Stimulated activated effector memory CD8-positive, alpha-beta T cell treated with anti-CD3 and anti-CD28 coated beads, Interleukin-12 subunit alpha, Interleukin-12 subunit beta, amount 100 ng/mL, for 72 hours (primary cell): Measurements from ENCODE around the gene AUTS2.

ENCODE experiments used
- ATAC-seq: fragments of 150-1000 bp; cut with Tn5 transposase; 2 replicates; pipeline ENCODE4 v1.10.0; 2021
- DNase-seq, 2 donors: peaks; one replicate each; pipeline ENCODE4 v3.0.0; 2021 to 2022; ENCODE audit warnings: low spot score in 2 of 2
- H3K27ac Mint-ChIP-seq: one replicate; pipeline ENCODE4 v1.8.0; 2022; ENCODE audit warnings: mild to moderate bottlenecking, mixed read lengths
- H3K36me3 Mint-ChIP-seq: one replicate; pipeline ENCODE4 v1.8.0; 2022; ENCODE audit warnings: mild to moderate bottlenecking, mixed read lengths
- H3K4me1 Mint-ChIP-seq: one replicate; pipeline ENCODE4 v1.8.0; 2022; ENCODE audit warnings: mixed read lengths
- H3K4me3 Mint-ChIP-seq: one replicate; pipeline ENCODE4 v1.8.0; 2022; ENCODE audit warnings: mild to moderate bottlenecking, mixed read lengths
- H3K9me3 Mint-ChIP-seq: one replicate; pipeline ENCODE4 v1.8.0; 2022; ENCODE audit warnings: mixed read lengths

Gene AUTS2

DNA sequence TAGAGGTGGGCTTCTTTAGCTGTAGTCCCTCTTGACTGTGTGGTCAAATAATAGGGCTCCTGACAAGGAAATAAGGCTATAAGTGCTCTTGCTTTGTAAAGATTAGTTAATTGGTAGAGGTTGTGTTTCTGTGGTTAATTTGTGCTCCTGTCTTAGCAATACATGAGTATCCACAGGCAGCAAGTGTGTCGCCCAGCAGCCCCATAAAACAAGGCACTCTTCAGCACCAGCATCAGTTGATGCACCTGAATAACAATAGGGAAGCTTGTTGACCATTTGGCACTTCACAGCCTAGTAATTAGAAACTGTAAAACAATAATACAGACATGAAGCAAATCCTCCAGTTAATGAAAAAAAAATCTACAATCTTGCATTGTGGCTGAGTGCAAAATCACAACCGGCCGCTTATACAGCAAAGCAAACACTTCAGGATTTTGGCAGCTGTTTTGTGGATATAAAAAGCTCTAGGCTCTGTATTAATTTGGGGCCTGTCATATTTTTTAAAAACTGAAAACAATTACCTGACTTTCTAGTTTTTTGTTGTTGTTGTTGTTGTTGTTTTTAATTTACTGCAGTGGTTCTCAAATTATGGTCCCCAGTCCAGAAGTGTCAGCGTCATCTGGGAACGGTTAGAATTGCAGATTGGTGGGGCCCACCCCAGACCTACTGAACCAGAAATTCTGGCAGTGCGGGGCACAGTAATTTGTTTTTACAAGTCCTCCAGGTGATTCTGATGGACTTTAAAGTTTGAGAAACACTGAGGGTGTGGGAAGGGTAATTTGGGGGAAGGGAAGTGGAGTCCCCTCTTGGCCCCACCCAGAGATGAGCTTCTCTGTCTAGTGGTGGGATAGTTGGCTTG lies 56.8 kb downstream of the AUTS2 start:
- DNase-seq: no peak
- Mint-ChIP-seq H3K27ac (no peak overlapping the region), H3K36me3 (no peaks in the 10 kb centered on the region), H3K4me3 (no peak overlapping the region), H3K9me3 (no peaks in the 10 kb centered on the region), H3K4me1 (peaks cover 16% of the 10 kb centered on the region)
- no peak for ATAC-seq

DNA sequence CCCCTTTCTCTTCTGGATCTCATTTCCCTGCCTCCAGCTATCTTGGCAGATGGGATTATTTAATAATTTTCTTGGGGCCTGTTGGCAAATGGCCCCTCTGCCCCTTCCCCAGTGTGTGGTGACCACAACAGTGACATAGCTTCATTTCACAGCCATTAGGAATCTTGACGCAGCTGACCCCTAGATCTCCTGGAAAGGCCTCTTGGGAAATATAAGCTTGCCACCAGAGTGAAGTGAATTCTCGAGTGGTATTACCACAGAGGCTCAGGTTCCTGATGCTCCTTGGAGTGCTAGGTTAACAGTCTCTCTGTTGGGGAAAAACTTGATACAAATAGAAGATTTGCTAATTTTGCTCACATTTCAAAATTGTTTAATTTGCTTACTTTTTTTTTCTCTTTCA lies 57.8 kb downstream of the AUTS2 start:
- H3K9me3 Mint-ChIP-seq: no peaks in the 10 kb centered on the region
- H3K4me3 Mint-ChIP-seq: no peak overlapping the region
- ATAC-seq (no peak), DNase-seq (no peak)
- peaks cover 10% of the 10 kb centered on the region for H3K4me1 Mint-ChIP-seq
- H3K36me3 Mint-ChIP-seq: no peaks in the 10 kb centered on the region
- no peak overlapping the region for H3K27ac Mint-ChIP-seq

DNA sequence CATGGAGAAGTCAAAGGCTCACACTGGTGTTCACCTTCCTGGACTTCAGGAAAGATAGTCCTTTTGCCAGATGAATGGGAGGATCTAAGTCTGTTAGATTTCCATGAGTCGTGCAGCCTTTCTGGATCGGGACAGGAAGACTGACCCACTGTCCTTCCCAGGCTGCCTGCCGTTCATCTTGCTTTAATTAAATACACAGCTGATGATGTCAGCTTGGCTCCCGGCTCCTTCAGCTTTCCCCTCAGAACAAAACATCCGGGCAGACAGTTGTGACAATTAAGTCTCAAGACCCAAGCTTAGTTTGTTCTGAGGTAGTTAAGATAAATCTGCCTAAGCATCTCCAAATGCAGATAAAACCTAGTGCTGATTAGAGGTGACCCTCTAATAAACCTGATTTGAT lies 58.6 kb downstream of the AUTS2 start:
- DNase-seq: no peak

DNA sequence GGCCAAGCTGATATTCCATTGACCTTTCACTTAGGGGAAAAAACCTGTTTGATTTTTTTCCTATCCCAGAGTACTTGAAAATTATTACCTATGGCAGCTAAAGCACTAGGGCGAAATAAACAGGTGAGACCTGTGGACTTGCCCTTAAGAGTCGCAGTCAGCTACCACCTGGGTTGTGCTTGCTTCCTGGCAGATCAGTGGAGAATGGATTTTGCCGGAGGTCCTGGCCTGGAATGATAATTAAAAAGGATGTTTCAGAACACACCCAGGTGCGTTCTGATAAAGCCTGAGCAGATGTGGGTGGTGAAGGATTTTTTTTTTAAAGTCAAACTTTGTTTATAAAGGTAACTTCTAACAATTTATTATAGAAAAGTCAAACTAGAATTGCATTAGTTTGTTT lies 59.1 kb downstream of the AUTS2 start:
- Mint-ChIP-seq H3K36me3 (no peaks in the 10 kb centered on the region), H3K4me3 (no peak overlapping the region), H3K27ac (no peak overlapping the region), H3K4me1 (no peaks in the 10 kb centered on the region), H3K9me3 (no peaks in the 10 kb centered on the region)
- ATAC-seq: no peak
- no peak for DNase-seq

More for the DNA sequence above, 58.6 kb downstream of the AUTS2 start:
- ATAC-seq: no peak
- peaks cover 2% of the 10 kb centered on the region for H3K4me1 Mint-ChIP-seq
- H3K27ac Mint-ChIP-seq: no peak overlapping the region
- H3K4me3 Mint-ChIP-seq: no peak overlapping the region
- H3K9me3 Mint-ChIP-seq: no peaks in the 10 kb centered on the region
- H3K36me3 Mint-ChIP-seq: no peaks in the 10 kb centered on the region

DNA sequence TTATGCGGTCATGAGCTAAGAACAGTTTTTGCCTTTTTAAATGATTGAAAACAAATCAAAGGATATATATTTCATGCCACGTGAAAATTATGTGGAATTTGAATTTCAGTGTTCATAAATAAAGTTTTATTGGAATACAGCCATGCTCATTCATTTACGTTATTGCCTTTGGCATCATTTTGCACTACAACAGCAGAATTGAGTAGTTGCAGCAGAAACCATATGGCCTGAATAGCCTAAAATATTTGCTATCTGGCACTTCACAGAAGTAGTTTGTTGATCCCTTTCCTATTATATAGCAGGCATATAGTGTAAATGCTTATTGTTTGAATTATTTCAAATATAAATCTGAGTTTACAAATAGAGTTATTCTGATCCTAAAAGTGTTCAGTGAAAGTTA lies 59.7 kb downstream of the AUTS2 start:
- DNase-seq (no peak), ATAC-seq (no peak)
- Mint-ChIP-seq H3K4me1 (no peaks in the 10 kb centered on the region), H3K4me3 (no peak overlapping the region), H3K9me3 (no peaks in the 10 kb centered on the region), H3K27ac (no peak overlapping the region), H3K36me3 (no peaks in the 10 kb centered on the region)

DNA sequence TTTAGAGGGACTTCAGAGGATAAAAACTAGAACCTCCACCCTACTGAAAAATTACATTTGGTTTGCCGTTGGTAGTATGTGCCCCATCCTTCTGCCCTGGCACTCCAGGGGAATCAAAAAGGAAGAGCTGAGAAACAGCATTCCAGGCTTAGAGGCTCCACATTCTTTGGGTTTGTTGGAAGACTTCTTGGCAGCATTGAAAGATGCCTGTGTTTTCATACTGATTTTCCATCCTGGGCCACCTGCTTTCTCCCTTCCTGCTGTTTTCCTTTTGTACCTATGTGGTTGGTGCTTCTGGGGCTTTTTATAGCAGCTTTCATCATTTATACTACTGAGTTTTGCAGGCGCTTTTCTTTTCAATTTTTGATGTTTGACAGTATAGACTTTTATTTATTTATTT lies 61.7 kb downstream of the AUTS2 start:
- Mint-ChIP-seq H3K4me3 (no peak overlapping the region), H3K27ac (no peak overlapping the region), H3K9me3 (no peaks in the 10 kb centered on the region), H3K36me3 (no peaks in the 10 kb centered on the region), H3K4me1 (no peaks in the 10 kb centered on the region)
- ATAC-seq (no peak), DNase-seq (no peak)

DNA sequence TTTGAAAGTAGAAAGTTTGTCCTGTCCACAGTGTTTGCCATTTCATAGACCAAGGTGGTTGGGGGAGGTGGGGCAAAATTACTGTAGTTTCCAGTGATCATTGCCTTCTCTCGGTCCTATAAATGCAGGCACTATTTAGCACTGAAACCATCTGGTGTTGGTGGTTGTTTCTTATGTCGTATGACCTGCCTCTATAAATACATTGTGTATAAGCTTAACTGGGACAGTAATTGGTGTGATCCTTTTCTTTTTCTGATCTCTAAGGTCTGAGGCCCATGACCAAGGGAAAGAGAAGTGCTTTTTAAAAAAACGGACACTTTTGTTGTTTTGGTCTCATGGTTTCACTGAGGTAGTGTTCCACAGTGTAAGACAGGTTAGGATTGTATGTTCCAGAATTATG lies 63.1 kb downstream of the AUTS2 start:
- no peak for ATAC-seq
- Mint-ChIP-seq H3K9me3 (no peaks in the 10 kb centered on the region), H3K4me3 (no peak overlapping the region), H3K36me3 (no peaks in the 10 kb centered on the region), H3K4me1 (no peaks in the 10 kb centered on the region), H3K27ac (no peak overlapping the region)
- DNase-seq: no peak

DNA sequence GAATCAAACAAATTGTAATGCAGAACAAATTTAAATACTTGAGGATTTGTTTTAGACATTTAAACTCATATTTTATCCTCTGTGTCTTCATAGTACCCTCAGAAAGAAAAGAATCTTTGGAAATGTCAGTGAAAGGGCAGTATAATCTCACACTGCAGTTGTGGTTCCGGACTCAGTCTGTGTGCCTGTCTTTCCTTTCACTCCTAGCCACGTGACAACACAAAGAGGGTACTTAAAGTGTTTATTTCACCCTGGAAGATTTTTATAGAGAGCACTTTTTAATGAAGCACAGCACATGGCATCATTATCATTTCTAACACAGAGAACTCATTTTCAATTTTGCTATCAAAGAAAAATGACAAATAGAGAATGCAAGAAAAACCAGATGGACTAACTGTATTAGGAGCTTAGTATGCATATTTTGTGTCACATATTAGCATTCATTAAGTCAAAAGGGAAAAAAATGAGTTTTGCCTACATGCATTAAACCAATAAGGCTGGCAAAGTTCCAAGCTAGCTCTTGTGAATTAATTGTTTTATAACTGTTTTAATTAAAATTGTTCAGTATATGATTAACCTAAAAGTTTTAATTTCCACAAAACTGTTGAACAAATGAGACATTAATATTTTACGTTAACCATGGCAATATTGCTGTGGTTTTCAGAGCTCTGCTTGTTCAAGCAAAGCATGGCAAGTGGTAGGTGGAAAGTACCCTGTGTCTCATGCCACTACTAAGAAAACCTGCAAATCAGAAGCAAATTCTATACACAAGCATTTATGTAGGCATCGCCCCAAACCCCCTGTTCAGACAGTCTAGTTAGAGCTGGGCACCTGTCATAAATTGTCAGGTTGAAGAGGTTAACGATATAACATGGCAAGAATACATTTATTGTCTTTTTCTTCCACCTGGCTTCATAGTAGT lies 65.9 kb downstream of the AUTS2 start:
- H3K27ac Mint-ChIP-seq: no peak overlapping the region
- no peaks in the 10 kb centered on the region for H3K9me3 Mint-ChIP-seq
- ATAC-seq: peak; percentile 47
- no peak for DNase-seq
- H3K4me3 Mint-ChIP-seq: no peak overlapping the region
- H3K36me3 Mint-ChIP-seq: no peaks in the 10 kb centered on the region
- no peaks in the 10 kb centered on the region for H3K4me1 Mint-ChIP-seq

DNA sequence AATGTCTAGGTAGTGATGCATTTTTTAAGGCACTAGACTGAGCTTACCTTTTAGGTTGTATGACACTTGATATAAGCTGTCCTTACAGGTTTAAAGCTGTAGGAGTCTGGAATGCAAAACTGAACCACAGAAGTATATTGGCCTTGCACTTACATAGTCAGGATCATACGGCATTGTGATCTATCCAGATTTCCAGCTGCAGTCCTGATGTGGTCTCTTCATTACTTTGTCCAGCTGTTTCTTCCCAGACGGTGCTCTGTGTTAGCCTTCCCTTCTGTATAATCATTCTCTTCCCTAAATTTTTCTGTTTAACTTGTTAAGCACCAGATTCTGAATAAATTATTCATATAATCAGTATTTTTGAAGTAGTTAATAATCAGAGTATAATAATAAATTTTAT lies 67.1 kb downstream of the AUTS2 start:
- Mint-ChIP-seq H3K9me3 (no peaks in the 10 kb centered on the region), H3K4me3 (no peak overlapping the region)
- no peak for ATAC-seq

DNA sequence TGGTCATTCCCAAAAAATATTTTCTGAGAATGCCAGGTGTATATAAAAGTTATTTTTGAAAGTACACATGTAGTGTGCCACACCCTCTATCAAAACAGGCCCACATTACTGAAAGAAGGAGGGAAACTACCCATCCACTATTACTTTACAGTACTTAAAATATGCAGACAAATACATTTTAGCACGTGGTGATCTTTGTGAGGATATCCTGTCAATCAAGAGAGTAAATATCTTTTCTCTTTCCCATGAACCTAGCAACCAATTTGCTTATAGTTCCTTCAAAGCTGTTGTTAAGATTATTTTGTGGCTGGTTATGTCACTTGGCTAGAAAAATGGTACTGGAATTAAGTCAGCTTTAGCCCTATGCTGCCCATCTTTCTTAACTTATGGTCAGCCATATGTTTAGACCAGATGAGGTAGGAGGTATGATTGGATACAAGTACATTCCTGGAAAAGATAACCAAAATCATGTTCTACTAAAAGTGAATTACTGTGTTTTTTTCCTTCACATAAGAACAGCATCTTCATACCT lies 70.1 kb downstream of the AUTS2 start:
- H3K4me1 Mint-ChIP-seq: no peaks in the 10 kb centered on the region
- H3K27ac Mint-ChIP-seq: no peak overlapping the region
- no peak for DNase-seq
- no peak overlapping the region for H3K4me3 Mint-ChIP-seq
- no peaks in the 10 kb centered on the region for H3K9me3 Mint-ChIP-seq
- no peak for ATAC-seq
- H3K36me3 Mint-ChIP-seq: no peaks in the 10 kb centered on the region

More for the DNA sequence above, 67.1 kb downstream of the AUTS2 start:
- DNase-seq: no peak
- H3K4me1 Mint-ChIP-seq: no peaks in the 10 kb centered on the region
- no peak overlapping the region for H3K27ac Mint-ChIP-seq
- no peaks in the 10 kb centered on the region for H3K36me3 Mint-ChIP-seq

DNA sequence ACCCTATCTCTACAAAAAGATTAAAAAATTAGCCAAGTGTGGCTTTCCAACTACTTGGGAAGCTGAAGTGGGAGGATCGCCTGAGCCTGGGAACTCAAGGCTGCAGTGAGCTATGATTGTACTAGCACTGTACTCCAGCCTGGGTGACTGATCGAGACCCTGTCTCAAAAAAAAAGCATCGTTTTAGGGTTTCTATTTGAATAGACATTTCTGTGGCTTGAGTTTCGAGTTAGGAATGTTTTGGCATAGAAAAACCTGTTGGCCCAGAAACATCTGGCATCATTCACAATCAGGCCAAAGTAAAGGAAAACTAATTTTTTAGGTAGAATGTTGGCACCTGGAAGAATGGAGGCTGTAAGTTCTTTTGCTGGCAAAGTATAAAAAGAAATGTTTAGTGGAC lies 72.4 kb downstream of the AUTS2 start:
- Mint-ChIP-seq H3K4me3 (no peak overlapping the region), H3K36me3 (no peaks in the 10 kb centered on the region), H3K4me1 (no peaks in the 10 kb centered on the region), H3K27ac (no peak overlapping the region), H3K9me3 (no peaks in the 10 kb centered on the region)
- DNase-seq (no peak), ATAC-seq (no peak)

DNA sequence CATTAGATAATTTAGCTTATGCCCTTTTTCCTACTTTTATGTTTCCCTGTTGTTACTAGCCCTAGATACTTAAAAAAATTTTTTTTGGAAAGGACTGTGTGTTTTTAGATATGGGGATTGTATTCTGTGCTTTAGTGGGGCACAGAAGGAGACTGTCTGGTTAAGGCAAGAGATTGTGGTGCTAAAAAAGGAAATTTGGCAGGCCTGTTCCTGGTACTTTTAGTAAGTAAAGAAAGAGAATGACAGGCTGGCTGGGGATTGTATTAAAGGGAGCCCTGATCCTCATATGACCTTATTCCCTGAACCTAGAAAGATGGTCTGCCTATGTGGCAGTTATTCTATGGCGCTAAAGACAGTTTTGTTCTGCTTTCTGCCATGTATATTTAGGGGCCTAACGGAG lies 74.8 kb downstream of the AUTS2 start:
- no peak overlapping the region for H3K4me3 Mint-ChIP-seq
- no peaks in the 10 kb centered on the region for H3K4me1 Mint-ChIP-seq
- H3K27ac Mint-ChIP-seq: no peak overlapping the region
- H3K36me3 Mint-ChIP-seq: no peaks in the 10 kb centered on the region
- DNase-seq (no peak), ATAC-seq (no peak)
- no peaks in the 10 kb centered on the region for H3K9me3 Mint-ChIP-seq

DNA sequence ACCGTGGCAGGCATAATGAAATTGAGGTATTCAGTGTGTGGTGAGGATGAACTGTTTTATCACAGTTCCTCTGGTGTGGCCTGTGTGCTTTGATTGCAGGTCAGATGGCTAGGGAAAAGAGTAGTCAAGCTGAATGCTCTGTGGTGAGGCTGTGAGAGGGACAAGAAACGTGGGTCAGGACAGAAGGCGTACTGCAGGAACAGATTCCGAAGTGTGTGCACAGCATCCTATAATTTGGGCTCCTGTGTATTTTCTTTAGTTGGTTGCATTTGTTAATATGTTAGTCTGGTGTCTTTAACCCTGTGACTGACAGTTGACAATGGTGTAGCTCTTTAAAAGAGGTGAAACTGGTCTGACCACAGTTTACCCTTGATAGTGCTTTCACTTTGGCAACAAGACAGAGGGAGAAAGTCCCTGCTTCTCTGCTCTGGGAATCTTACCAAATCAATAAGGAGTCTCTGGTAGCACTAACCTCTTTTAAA lies 76.5 kb downstream of the AUTS2 start:
- H3K36me3 Mint-ChIP-seq: no peaks in the 10 kb centered on the region

DNA sequence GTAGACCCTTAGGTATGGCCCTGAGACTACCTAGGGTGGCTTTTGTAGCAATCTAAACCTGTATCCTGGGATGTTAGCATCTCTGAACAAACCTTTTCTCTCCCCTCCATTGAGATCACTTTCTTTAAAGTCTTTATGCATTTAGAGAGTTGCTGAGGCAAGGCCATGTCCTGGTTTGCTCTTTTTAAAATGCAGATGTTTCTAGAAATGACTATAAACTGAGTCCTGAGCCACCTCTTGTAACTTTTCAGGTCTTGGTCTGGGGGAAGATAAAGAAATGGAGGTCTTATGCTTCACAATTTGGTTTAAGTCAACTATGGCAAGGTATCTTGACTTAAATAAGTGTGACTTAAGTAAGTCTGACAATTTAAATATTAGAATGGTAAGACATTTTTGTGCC lies 78.0 kb downstream of the AUTS2 start:
- H3K4me3 Mint-ChIP-seq: no peak overlapping the region
- DNase-seq (no peak), ATAC-seq (no peak)
- no peaks in the 10 kb centered on the region for H3K9me3 Mint-ChIP-seq
- H3K27ac Mint-ChIP-seq: no peak overlapping the region
- no peaks in the 10 kb centered on the region for H3K4me1 Mint-ChIP-seq
- H3K36me3 Mint-ChIP-seq: no peaks in the 10 kb centered on the region

More for the DNA sequence above, 76.5 kb downstream of the AUTS2 start:
- H3K9me3 Mint-ChIP-seq: no peaks in the 10 kb centered on the region
- H3K4me1 Mint-ChIP-seq: no peaks in the 10 kb centered on the region
- DNase-seq (no peak), ATAC-seq (no peak)
- H3K27ac Mint-ChIP-seq: no peak overlapping the region
- no peak overlapping the region for H3K4me3 Mint-ChIP-seq

DNA sequence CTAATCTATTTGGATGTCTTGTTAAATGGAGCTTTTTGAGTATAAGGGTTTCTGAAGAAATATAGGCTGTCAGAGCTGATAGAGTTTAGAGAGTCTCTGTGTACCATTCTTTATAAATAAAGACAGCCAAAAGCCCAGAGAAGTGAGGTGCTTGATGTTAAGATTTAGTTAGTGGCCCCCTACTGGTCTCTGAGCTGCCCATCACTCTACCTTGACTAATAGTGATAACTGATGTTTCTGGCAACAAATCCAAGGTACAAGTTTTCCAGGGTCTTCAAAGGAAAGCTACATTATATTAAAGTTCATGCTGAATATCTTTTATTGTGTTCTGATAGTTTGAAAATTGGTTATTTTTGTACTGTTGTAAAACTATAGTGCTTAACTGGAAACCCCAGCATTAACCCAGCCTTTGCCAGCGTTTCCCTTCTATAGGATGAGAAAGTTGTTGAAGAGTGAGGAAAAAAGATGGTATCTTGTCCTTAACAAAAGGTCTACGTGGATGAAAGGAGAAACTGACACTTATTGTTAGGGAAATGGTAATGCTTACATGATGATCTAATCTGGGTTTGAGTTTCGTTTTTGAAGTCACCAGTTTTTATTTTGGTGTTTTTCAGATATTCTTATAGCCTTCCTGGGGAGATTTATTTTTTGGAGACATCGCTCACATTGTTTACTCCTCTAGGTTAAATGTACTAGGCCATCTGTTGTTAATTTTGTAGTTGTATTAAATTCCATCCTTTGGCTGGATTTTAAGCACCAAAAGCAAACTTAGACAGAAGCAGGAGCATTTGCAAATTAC lies 79.0 kb downstream of the AUTS2 start:
- Mint-ChIP-seq H3K27ac (no peak overlapping the region), H3K4me3 (no peak overlapping the region), H3K9me3 (no peaks in the 10 kb centered on the region), H3K36me3 (no peaks in the 10 kb centered on the region), H3K4me1 (no peaks in the 10 kb centered on the region)
- no peak for ATAC-seq
- DNase-seq: no peak
